ENCODE measurements around the gene ME3. TPM values are rescaled to one million over a fixed set of nuclear protein-coding genes. Genes with fewer than 3 reads are reported as not detected.
"Not testable (repeated sequence)": the region's sequence is repeated elsewhere in the genome, so short reads cannot be mapped to it uniquely, and the experiment has no call there.

Gene ME3
- total RNA-seq, 1 experiment from 2014 or later: 6.5 TPM

DNA sequence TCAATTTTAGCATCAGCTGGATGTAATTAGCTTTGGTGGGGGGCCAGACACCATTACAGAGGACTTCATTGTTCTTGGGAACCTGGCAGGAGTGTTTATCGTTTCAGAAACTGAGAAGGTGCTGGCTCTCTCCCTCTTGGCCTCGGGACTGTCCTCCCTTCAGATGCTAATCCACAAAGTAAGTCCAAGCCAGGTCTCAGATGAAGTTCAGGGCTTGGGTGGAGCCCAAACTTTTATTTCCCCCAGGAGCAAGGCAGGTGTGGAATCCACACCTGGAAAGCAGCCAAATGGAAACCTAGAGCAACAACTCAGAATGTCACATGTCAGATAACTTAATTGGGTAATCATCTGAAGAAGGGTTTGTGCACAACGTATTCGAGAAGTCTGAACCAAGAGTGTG is 119.2 kb downstream of the ME3 start:
- DNase-seq (ENCODE audit: low read depth): no peak
- in situ Hi-C loops (cut with HindIII; ENCODE audit: low pct_unique_long_range_greater_than_20kb, low sequenced_read_pairs): no loop called here

DNA sequence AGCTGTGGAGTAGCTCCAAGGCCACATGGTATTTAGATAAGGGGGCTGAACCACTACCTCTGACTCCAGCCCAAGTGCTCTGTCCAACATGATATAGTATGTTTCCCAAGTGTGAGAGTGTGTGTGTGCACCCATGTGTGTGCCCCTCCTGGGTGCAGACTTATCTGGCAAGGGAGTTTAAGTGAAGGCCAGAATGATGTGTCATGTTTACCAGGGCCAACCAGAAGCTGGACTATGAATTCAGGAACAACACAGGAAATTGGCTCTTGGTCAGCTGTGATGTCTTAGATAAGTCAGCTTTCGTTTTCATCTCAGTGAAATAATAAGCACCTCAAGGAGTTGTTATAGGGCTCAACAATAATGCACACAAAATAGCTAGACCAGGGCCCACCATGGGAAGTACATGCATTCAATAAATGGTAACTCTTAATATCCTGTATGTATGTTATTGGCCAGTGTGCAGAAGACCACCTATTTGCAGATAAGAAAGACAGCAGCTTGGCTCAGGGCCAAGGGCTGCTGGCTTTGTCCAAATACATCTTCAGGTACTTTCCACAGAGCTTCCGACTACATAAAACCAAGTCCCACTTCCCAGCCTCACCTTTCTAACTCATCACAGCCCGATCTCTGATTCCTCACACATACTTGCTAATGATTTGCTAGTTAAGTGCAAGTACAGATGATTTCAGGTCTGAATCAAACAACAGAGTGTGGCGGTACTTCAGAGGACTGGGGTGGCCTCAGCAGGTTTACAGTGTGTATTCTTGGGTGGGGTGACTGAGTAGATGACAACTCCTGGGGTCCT is 120.9 kb downstream of the ME3 start:
- in situ Hi-C loops (cut with HindIII; ENCODE audit: low pct_unique_long_range_greater_than_20kb, low sequenced_read_pairs): no loop called here
- DNase-seq (ENCODE audit: low read depth): peak; percentile 77

DNA sequence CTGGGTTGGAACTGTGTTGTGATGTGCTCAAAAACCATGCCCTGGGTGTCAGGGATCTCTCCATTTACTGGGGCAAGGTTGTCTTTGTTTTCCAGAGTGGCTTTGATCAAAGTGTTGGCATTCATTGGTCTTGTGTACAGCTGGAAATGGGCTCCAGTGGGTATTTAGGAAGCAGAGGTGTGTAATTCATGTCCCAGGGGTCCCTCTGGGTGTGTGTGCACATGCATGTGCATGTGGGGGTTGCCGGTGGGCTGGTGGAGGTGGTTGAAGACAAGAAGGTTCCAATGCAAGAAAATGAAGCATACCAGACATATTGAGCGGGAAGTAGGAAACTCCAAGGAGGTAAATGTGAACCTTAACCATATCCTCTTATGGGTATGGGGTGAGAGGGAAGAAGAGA is 121.7 kb downstream of the ME3 start:
- no peak for DNase-seq (ENCODE audit: low read depth)
- in situ Hi-C loops (cut with HindIII; ENCODE audit: low pct_unique_long_range_greater_than_20kb, low sequenced_read_pairs): no loop called here

DNA sequence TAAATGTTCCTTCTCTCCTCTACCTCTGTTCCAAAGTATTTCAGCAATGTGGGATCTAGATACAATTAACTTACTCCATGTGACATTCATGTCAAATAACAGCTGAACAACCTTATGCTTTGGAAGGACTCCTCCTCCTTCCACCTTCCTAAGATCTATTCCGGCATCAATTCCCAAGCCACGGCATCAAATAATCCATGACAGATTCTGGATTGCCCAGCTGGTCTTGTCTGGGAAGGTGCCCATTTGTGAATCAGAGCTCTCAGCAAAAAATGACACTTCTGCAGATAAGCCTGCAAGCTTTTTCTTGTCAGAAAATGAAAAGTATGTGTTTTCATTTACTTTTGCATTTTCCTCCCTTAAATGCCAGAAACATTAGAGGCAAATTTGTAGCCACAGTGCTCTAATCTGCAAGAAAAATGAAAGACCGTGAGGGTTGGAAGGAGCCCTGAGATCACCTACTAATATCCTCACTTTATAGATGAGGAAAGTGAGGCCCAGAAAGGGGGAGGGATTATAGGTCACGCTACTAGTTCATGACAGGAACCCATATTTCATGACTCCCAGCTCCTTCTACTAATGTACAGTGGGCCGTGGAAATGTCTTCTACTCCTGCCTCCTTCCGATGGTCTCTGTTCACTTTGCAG is 124.0 kb downstream of the ME3 start:
- DNase-seq (ENCODE audit: low read depth): no peak
- in situ Hi-C loops (cut with HindIII; ENCODE audit: low pct_unique_long_range_greater_than_20kb, low sequenced_read_pairs): no loop called here

DNA sequence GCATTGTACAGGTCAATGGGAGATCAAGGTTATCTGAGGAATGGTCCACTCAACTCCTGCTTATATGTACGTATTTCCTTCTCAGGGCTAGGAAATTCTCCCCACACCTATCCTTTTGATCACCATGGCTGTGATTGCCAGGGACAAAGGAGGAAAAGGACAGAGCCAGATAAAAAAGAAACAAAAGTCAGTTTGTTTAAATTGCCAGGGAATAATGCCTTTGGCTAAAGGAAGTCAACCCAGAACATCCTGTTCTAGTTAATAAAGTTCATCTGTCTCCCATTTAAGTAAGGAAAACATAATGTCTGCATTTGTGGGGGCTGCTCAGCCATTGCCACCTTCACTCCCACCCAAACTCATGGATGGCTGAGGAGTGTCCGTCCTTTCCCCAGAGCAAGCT is 124.7 kb downstream of the ME3 start:
- DNase-seq (ENCODE audit: low read depth): no peak
- in situ Hi-C loops (cut with HindIII; ENCODE audit: low pct_unique_long_range_greater_than_20kb, low sequenced_read_pairs): no loop called here

DNA sequence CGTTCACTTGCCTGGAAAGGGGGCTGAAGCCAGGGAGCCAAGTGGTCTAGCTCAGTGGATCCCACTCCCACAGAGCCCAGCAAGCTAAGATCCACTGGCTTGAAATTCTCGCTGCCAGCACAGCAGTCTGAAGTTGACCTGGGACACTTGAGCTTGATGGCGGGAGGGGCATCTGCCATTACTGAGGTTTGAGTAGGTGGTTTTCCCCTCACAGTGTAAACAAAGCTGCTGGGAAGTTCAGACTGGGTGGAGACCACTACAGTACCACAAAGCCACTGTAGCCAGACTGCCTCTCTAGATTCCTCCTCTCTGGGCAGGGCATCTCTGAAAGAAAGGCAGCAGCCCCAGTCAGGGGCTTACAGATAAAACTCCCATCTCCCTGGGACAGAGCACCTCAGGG is 131.1 kb downstream of the ME3 start:
- in situ Hi-C loops (cut with HindIII; ENCODE audit: low pct_unique_long_range_greater_than_20kb, low sequenced_read_pairs); DNase-seq (ENCODE audit: low read depth): not testable (repeated sequence)

DNA sequence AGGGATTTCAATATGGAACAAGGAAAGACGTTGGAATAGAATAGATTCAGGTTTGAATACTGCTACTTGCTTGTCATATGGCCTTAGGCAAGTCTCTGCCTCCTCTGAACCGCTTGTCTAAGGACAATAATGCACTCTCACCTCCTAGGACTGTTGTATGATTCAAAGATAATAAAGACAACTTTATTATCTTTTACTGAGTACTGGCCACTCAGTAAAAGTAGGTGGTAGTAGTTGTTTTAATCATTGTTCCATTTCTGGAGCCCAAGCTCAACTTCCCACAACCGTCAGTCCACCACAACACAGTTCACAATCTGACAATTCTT is 134.2 kb downstream of the ME3 start:
- in situ Hi-C loops (cut with HindIII; ENCODE audit: low pct_unique_long_range_greater_than_20kb, low sequenced_read_pairs): no loop called here
- no peak for DNase-seq (ENCODE audit: low read depth)

DNA sequence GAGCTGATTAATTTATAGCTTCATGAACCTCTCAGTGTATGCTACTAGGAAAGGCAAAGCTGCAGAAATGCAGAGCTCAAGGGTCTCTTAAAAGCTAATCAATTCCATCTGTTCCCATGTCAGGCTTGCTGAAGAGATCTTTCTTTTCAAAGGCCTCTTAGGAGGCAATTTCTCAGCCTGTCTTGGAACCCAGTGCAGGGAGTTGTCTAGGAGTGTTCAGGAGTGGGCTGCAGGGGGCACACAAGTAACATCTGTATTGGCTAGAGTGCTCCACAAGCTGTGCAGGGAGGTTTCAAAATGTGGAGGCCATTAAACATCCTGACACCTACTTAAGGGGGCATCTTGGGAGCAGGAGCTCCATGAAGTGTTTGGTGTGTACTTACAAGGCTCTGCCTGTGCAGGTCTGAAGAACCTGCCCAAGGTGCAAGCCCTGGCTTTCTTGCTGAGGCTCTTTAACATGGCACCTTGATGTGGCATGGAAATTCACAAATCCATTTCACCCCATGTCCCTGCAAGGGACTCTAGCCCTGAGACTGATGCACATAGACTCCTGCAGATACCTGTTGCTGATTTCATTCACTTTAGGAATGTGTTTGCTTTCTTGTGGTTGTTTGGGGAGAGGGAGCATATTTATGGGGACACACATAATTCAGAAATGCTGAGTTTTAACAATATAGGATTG is 134.7 kb downstream of the ME3 start:
- DNase-seq (ENCODE audit: low read depth): no peak
- in situ Hi-C loops (cut with HindIII; ENCODE audit: low pct_unique_long_range_greater_than_20kb, low sequenced_read_pairs): no loop called here

DNA sequence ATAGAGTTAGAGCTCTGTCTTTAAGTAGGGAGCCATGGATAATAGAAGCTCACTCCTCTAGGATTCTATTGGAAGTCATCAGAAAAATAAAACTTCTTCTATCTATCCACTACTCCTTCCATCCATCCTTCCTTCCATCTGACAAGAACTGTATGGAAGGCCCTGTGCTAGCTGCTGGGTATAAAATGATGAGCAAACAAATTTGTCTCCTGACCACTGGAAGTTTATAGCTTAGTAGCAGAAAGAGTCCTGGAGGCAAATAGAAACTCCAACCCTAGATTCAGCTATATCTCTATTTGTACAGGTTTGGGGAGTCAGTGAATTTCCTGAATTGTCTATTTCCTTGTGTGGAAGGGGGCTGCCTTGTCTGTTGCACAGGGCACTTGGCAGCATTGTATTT is 136.6 kb downstream of the ME3 start:
- in situ Hi-C loops (cut with HindIII; ENCODE audit: low pct_unique_long_range_greater_than_20kb, low sequenced_read_pairs): no loop called here
- DNase-seq (ENCODE audit: low read depth): no peak

DNA sequence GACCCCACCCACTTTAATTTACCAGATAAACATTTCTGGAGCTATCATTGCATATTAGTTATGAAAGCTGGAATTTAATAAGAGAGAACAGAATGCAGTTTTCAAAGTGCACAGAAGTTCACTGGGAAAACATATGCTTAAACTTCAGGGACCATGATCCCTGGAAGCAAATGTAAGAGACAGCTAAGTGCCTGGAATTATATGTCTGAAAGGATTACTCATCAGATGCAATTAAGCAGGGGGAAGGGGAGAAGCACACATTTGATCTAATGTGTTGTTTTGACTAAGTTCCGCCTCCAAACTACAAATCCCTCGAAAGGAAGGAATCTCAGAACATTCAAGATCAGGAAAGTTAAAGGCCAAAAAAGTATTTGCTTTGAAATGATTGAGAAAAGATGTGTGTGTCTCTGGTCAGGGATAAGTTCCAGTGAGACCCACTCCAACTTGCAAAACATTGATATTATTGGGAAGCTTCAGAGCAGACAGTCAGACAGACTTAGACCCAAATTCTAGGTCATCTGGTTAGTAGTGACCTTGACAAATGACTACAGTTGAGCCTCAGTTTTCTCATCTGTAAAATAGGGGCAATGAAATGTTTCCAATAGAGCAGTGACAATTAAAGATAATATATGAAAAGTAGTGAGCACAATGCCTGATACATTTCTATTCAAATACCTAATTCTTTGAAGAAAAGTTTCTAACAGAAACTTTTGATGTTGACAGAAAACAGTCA is 147.6 kb downstream of the ME3 start:
- in situ Hi-C loops (cut with HindIII; ENCODE audit: low pct_unique_long_range_greater_than_20kb, low sequenced_read_pairs): no loop called here
- DNase-seq (ENCODE audit: low read depth): peak; percentile 75

DNA sequence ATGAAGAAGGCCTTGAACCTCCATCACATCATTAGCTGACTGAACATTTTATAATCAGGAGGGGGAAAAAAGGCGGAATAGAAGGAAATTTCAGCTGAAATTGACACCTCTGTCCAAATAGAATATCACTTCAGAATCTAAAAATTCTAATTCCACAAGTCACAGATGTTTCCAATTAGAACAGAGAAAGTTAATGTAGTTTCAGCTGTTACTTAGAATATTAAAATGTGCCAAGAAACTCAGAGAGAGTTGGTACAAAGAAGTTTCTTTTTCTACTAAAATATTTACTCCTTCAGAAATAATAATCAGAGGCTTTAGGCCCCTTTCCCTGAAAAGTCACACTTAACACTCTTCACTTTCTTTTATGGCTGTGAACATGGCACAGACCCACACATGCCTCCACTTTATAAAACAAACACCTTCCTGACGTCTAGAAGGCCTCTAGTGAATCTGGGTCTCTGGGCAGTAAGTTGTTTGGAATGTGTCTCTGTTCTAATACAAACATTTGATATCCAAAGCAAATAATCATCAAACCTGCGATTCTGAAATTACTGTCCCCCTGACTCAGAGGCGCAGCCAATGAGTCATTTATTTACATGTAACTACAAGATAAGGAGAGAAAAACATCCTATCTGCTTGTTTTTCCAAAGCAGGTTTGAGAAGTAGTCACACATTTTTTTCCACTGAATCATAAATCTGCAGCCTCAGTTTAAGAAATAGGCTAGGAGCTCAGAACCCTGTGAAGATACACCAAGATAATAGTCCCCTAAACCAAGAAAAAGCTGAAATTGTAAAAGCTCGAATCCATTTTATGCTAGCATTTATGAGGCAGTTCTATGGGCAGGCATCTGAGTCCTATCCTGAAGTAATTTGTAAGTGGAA is 148.4 kb downstream of the ME3 start:
- peak; percentile 95 for DNase-seq (ENCODE audit: low read depth)
- in situ Hi-C loops (cut with HindIII; ENCODE audit: low pct_unique_long_range_greater_than_20kb, low sequenced_read_pairs): no loop called here

DNA sequence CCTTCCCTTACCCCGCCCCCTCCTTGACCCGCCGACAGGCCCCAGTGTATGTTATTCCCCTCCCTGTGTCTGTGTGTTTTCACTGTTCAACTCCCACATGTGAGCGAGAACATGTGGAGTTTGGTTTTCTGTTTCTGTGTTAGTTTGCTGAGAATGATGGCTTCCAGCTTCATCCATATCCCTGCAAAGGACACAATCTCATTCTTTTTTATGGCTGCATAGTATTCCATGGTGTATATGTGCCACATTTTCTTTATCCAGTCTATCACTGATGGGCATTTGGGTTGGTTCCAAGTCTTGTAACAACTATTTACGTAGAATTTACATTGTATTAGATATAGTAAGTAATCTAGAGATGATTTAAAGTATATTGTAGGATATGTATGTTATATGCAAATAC is 149.9 kb downstream of the ME3 start:
- in situ Hi-C loops (cut with HindIII; ENCODE audit: low pct_unique_long_range_greater_than_20kb, low sequenced_read_pairs); DNase-seq (ENCODE audit: low read depth): not testable (repeated sequence)

DNA sequence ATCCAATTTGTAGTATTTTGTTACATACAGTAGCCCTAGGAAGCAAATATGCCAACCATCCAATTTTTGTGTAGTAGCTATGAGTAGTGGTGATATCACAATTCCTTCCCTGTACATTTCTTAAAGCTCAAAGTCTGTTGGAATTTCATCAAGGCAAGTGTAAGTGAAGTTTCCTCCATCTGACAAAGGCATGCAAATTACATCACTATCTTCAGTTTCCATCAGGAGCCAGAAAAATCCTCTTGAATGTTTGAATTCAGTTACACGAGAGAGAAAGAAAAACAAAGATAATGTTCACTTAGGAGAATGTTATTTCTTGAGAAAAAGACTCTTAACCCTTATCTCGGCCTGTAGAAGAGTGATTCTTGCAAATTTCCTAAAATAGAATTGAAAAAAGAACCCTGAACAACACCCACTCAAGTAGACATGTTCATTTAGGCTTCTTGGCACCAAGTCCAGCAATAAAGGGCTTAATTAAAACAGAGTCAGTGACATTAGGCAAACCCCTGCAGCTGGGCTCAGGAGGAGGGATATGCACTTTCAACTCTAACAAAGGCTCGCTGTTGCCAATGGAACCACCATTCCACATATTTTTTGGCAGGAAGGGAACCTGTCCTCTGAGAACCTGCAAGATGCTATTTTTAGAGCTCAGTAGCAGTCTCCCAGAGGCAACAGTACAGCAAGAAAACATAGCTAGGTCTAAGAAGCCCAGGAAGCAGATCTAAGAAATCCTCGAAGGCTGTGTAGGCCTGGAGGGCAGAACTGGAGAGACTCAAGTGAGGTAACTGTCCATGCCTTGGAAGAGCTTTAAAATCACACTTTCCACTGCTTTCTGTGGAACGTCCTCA is 153.1 kb downstream of the ME3 start:
- in situ Hi-C loops (cut with HindIII; ENCODE audit: low pct_unique_long_range_greater_than_20kb, low sequenced_read_pairs): no loop called here
- DNase-seq (ENCODE audit: low read depth): peak; percentile 58

DNA sequence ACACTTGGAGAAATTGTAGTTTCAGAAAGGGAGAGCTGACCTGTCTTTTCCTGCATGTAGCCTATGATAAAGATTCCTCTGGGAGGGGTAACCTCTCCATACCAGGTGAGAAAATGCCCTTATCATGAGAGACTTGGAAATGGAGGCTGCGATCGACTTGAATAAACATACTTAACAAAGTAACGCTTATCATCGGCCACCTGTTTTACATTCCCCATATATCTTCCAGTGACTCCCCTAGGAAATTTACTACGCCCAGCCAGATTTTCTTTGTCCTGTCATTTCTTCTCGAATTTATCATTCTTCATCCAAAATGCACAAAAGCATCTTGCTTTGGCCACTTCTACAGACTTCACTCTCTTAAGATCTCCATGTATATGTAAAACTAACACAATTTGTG is 154.2 kb downstream of the ME3 start:
- in situ Hi-C loops (cut with HindIII; ENCODE audit: low pct_unique_long_range_greater_than_20kb, low sequenced_read_pairs): no loop called here
- no peak for DNase-seq (ENCODE audit: low read depth)

DNA sequence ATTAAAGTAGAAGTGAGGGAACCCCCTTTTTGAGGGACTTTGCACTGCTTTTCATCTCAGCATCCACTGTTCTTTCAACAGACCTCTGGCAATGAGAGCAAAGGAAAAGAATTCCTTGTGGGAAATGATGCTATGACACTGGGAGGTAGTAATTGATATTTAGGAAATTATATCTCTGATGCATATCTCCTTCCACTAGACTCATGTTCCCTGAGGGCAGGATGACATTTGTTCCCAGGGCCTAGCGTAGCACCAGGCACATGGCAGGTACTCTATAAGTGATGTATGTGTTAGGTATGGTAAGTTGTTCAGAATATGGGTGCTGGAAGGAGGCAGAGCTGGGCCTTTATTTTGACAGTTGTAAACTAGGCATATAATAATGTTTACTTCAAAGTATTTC is 154.9 kb downstream of the ME3 start:
- in situ Hi-C loops (cut with HindIII; ENCODE audit: low pct_unique_long_range_greater_than_20kb, low sequenced_read_pairs): no loop called here
- DNase-seq (ENCODE audit: low read depth): no peak

DNA sequence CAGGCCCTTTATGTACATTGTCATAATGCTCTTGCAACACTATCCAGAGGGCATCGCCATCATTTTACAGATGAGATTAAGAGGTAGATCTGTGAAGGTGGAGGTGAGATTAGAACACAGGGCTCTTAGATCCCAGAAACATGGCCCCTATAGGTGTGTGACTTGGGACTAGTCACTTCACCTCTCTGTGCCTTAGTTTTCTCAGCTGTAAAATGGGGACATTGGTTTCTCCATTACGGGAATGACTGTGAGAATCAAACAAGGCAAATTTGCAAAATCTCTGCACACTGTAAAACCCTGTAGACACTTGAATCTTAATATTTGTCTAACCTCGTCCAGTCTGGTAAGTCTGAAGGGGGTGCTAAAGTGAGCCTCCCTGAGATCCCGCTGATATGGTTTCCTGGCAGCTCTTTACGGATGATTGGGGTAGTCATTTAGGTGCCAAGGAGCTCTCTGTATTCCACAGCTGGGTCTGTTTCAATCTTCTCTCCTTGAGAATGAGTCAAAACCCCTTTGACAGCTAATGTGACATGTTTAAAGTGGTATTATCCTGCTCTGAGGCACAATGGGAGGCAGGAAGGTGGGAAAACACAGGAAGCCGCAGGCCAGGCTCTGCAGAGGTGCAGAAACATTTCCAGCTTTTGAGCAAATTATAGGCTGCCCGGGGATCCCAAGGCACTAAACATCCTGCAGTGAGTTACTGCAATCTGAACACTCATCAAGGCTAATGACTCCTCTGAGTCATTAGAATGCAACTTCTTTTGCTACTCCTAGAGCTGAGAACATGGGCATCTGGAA is 156.9 kb downstream of the ME3 start:
- in situ Hi-C loops (cut with HindIII; ENCODE audit: low pct_unique_long_range_greater_than_20kb, low sequenced_read_pairs): no loop called here
- DNase-seq (ENCODE audit: low read depth): peak; percentile 18

DNA sequence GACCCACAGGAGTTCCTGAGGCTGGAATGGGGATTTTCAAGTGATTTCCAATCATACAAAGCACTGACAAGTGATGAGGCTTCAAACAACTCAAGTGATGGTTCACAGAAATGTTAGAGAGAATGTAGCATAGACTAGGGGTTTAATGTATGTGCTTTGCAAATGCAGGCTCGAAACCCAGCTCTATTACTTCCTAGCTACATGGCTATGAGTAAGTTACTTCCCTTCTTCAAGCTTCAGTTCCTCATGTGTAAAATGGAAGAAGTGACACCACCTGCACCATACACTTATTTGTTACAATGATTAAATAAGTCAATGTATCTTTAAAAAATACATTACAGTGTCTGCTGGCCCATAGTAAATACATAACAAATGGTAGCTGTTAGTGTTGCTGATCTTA is 158.0 kb downstream of the ME3 start:
- in situ Hi-C loops (cut with HindIII; ENCODE audit: low pct_unique_long_range_greater_than_20kb, low sequenced_read_pairs): no loop called here
- DNase-seq (ENCODE audit: low read depth): no peak

Measured in Caki2 (cell line).